Mucosa of descending colon (tissue), 3 donors: Measurements from ENCODE around the gene LHCGR. TPM values are rescaled to one million over a fixed set of nuclear protein-coding genes. Genes with fewer than 3 reads are reported as not detected.

ENCODE experiments used
- ATAC-seq: fragments of 200-7000 bp; cut with Tn5 transposase; one replicate; pipeline ENCODE4 v1.9.1; 2020; ENCODE audit warnings: mild to moderate bottlenecking, moderate library complexity
- DNase-seq, 3 donors: peaks; one replicate each; pipeline ENCODE4 v3.0.0-alpha.2; 2020
- H3K36me3 ChIP-seq: fragments of 200-600 bp; one replicate; pipeline ENCODE4 v1.8.0; 2021; ENCODE audit warnings: low read depth, mild to moderate bottlenecking
- H3K4me1 ChIP-seq: fragments of 200-600 bp; one replicate; pipeline ENCODE4 v1.8.0; 2021; ENCODE audit warnings: low read depth, mild to moderate bottlenecking
- H3K4me3 ChIP-seq: fragments of 200-600 bp; one replicate; pipeline ENCODE4 v1.8.0; 2021; ENCODE audit warnings: mild to moderate bottlenecking
- H3K9me3 ChIP-seq: fragments of 200-600 bp; one replicate; pipeline ENCODE4 v1.8.0; 2021; ENCODE audit warnings: mild to moderate bottlenecking
- intact Hi-C, 2 donors: fragments of 100-400 bp; cut with DNase I in 1 of 2; cut with micrococcal nuclease in 1 of 2; formaldehyde crosslinking; loops; one replicate each; pipeline versions ENCODE4 v1.11.0 to v1.11.1; 2022; cut with DNase I, micrococcal nuclease
- total RNA-seq, 3 donors: library from RNA; stranded (reverse); fragmentation: NEBNext Ultra II Directional in 2 of 3; extraction: Animal tissue kit (Norgen Biotek cat#: 25700) in 2 of 3; gene quantifications; one replicate each; pipeline versions ENCODE4 v1.2.1 to v1.2.4, GENCODE V29; 2021 to 2023
- TF ChIP-seq, protein P1 (sequence below): fragments of 200-600 bp; IDR thresholded peaks from one replicate; pipeline ENCODE4 v1.8.0; 2022; ENCODE audit warnings: antibody characterized with exemption, mild to moderate bottlenecking
- donor health status: DM: no; HTN: no; CAD: no; lungs with moderate emphysema.
- donor health status: DM: no; HTN: no; CAD: no.
- donor health status: DM: no; HTN: yes; CAD: no.

LHCGR gene
- total RNA-seq, 3 donors from 2014 or later, result not detected

DNA sequence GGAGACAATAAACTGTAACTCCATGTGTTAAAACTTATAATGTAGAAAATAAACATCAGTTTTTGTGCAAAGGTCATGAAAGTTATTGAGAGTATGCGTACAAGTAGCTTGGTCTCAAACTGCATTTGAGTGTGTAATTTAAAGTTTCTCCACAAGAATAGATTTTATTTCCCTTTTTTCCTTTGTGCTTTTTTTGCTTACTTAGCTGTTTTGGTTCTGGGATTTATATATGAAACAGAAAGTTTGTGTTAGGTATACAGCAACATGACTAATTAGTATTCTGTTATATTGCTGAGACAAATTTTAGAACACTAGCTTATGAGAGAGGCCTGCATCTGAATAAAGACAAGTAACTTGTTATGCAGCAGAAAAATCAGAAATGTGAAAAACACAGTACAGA is 70.4 kb downstream of the LHCGR start:
- Histone ChIP-seq H3K9me3 (no peaks in the 10 kb centered on the region), H3K4me3 (no peak overlapping the region), H3K4me1 (no peaks in the 10 kb centered on the region), H3K36me3 (no peaks in the 10 kb centered on the region)
- ATAC-seq, result no peak
- intact Hi-C loops, result no loop called here
- no peak for DNase-seq
- TF ChIP-seq, protein P1, sequence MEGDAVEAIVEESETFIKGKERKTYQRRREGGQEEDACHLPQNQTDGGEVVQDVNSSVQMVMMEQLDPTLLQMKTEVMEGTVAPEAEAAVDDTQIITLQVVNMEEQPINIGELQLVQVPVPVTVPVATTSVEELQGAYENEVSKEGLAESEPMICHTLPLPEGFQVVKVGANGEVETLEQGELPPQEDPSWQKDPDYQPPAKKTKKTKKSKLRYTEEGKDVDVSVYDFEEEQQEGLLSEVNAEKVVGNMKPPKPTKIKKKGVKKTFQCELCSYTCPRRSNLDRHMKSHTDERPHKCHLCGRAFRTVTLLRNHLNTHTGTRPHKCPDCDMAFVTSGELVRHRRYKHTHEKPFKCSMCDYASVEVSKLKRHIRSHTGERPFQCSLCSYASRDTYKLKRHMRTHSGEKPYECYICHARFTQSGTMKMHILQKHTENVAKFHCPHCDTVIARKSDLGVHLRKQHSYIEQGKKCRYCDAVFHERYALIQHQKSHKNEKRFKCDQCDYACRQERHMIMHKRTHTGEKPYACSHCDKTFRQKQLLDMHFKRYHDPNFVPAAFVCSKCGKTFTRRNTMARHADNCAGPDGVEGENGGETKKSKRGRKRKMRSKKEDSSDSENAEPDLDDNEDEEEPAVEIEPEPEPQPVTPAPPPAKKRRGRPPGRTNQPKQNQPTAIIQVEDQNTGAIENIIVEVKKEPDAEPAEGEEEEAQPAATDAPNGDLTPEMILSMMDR, result no peak

DNA sequence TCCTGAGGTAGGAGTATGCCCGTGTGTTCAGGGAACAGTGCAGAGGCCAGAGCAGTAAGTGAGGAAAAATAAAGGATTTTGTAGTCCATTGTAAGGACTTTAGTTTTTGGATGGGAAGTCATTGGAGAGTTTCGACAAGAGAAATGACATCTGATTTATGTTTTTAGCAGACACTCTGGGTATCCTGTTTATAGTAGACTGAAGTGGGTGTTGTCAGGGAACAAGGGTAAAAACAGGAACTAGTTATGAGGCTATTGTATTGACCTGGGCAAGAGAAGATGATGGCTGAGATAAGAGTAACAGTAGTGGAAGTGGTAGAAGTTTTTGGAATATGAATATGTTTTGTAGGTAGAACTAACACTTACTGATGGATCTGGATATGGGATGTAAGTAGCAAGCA is 78.1 kb downstream of the LHCGR start:
- ATAC-seq, result no peak
- intact Hi-C loops, result no loop called here
- Histone ChIP-seq H3K9me3 (no peaks in the 10 kb centered on the region), H3K4me1 (no peaks in the 10 kb centered on the region), H3K4me3 (no peak overlapping the region), H3K36me3 (no peaks in the 10 kb centered on the region)
- TF ChIP-seq, protein P1, result no peak
- no peak for DNase-seq

DNA sequence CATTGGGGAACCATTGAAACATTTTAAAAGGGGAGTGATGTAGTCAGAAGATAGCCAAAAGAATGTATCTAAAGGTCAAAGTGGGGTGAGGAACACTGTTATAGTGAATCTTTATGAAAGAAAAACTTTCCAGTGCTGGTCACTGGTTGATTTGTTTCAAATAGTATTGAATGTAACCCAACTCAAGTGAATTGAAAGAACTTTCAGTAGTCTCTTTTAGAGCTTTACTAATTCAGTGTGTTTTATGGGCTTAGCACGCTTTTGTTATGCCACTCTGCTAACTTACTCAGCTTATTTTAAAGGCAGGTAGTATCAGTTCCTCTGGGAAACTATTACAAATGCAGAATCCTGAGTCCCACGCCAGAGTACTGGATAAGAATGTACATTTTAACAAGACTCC is 80.6 kb downstream of the LHCGR start:
- H3K4me3 ChIP-seq, result no peak overlapping the region
- TF ChIP-seq, protein P1, result no peak
- H3K9me3 ChIP-seq, result no peaks in the 10 kb centered on the region
- intact Hi-C loops, result no loop called here
- H3K4me1 ChIP-seq, result no peaks in the 10 kb centered on the region
- no peak for ATAC-seq
- H3K36me3 ChIP-seq, result no peaks in the 10 kb centered on the region
- DNase-seq, result no peak

DNA sequence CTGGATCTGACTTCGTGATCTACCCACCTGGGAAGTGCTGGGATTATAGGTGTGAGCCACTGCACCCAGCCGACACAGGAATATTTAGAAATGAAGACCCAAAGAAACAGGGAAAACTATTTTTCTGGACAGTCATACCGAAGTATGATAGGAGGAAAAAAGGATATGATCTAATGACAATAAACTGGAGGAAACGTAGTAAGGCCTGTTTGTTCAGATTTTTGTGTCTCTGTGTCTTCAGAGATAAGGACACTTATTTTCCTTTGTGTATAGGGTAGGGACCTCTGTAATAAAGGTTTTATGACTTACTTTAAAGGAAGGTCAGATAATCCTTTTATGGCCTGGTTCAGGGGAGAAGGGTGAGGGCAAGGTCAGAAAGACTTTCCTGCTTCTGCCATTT is 81.9 kb downstream of the LHCGR start:
- intact Hi-C loops, result no loop called here
- Histone ChIP-seq H3K4me3 (no peak overlapping the region), H3K36me3 (no peaks in the 10 kb centered on the region), H3K4me1 (no peaks in the 10 kb centered on the region), H3K9me3 (no peaks in the 10 kb centered on the region)
- TF ChIP-seq, protein P1, result no peak
- peak; percentile 21 for ATAC-seq
- DNase-seq, result no peak

DNA sequence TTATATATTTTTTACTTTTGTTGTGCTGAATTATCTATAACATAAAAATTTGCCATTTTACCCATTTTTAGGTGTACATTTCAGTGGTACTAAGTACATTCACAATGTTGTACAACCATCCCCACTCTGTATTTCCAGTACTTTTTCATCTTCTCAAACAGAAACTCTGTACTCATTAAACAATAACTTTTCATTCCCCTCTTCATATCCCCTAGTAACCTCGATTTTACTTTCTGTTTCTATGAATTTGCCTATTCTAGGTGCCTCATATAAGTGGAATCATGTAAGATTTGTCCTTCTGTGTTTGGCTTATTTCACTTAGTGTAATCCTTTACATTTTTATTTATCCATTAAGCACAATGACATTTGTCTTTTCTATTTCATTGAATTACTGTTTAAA is 86.5 kb downstream of the LHCGR start:
- Histone ChIP-seq H3K4me3 (no peak overlapping the region), H3K36me3 (no peaks in the 10 kb centered on the region), H3K9me3 (no peaks in the 10 kb centered on the region), H3K4me1 (no peaks in the 10 kb centered on the region)
- DNase-seq (no peak), ATAC-seq (no peak)
- intact Hi-C loops, result no loop called here
- TF ChIP-seq, protein P1, result no peak

DNA sequence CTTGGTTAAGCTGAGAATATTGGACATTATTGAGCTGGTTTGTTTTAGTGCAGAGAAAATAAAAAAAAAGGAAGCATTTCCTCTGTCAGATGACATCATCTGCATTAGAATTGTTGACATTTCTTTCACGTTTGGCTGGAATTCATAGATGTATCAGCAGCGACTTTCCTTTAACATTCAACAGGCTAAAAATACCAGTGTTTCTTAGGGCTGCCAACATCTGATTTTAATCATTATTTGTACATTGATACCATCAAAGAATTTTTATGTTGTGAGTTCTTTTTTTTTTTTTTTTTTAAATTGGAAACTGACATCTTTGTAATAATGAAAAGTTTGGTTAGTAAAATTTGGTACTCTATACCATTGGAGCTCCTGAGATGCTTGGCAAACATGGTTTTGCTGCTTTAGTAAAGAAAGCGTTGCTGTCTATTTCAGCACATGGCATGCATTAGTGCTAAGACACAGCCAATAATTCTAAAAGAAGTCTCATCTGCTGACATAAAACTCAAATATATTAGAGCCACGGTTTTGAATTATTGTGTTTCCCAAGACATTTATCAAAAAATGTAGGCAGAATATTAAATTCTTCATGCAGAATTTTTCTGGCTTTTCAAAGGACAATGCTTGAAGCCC is 104.2 kb downstream of the LHCGR start:
- Histone ChIP-seq H3K4me1 (no peaks in the 10 kb centered on the region), H3K9me3 (no peaks in the 10 kb centered on the region), H3K36me3 (no peaks in the 10 kb centered on the region), H3K4me3 (no peak overlapping the region)
- TF ChIP-seq, protein P1, result no peak
- ATAC-seq (no peak), DNase-seq (no peak)
- intact Hi-C loops, result no loop called here
